Measurements from ENCODE around the gene SLCO4A1. TPM values are rescaled to one million over a fixed set of nuclear protein-coding genes. Genes with fewer than 3 reads are reported as not detected.

The SLCO4A1 gene
- total and polyA plus RNA-seq, 2 donors (not counting 1 experiment from before 2014, with no cell fraction given) = 2.1 to 79.5 TPM

DNA sequence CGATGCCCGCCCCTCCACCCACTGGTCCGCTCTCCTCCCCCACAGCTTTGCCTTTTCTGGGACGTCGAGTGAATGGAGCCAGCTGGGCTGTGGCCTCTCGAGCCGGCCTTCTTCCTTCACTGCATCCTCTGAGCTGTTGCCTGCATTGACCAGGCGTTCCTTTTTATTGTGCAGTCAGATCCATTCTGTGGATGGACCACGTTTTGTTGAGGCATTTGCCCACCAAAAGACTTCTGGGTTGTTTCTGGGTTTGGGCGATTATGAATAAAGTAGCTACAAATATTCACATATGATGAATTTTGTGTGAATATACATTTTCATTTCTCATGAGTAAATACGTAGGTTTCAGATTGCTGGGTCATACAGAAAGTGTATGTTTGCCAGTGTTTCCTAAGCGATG is 76.2 kb downstream of the SLCO4A1 start:
- TF ChIP-seq, protein P1, sequence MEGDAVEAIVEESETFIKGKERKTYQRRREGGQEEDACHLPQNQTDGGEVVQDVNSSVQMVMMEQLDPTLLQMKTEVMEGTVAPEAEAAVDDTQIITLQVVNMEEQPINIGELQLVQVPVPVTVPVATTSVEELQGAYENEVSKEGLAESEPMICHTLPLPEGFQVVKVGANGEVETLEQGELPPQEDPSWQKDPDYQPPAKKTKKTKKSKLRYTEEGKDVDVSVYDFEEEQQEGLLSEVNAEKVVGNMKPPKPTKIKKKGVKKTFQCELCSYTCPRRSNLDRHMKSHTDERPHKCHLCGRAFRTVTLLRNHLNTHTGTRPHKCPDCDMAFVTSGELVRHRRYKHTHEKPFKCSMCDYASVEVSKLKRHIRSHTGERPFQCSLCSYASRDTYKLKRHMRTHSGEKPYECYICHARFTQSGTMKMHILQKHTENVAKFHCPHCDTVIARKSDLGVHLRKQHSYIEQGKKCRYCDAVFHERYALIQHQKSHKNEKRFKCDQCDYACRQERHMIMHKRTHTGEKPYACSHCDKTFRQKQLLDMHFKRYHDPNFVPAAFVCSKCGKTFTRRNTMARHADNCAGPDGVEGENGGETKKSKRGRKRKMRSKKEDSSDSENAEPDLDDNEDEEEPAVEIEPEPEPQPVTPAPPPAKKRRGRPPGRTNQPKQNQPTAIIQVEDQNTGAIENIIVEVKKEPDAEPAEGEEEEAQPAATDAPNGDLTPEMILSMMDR (IDR thresholded peaks at IDR 0.05) = no peak
- no peak for TF ChIP-seq EZH2 (IDR thresholded peaks at IDR 0.05; ENCODE audit: borderline replicate concordance, insufficient read depth, low read depth, low read length, poor library complexity, severe bottlenecking)
- no peaks in the 10 kb centered on the region for H3K79me2 ChIP-seq (ENCODE audit: control insufficient read depth, insufficient read depth, low read length)
- no peak overlapping the region for H2AFZ ChIP-seq (ENCODE audit: insufficient read depth, low read depth, low read length, poor library complexity, severe bottlenecking)

DNA sequence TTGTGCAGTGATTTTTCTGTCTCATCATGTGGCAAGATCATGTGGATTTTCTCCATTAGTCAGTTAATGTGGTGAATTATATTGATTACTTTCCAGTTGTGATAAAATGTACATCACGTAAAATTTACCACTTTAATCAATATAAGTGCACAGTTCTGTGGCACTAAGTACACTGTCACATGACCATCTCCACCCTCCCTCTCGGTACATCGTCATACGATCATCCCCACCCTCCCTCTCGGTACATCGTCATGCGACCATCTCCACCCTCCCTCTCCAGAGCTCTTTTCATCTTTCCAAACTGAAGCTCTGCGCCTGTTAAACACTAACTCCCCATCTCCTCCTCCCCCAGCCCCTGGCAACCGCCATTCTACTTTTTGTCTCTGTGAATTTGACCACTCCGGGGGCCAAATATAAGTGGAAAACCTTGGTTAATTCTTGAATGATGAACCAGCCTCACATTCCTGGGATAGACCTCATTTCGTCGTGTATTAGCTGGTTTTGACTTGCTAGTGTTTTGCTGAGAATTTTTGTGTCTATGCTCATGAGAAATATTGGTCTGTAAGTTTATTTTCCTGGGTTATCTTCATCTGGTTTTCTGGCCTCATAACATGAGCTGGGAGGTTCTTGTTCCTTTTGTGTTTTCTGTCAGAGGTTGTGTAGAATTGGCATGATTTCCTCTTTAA is 77.1 kb downstream of the SLCO4A1 start:
- TF ChIP-seq EZH2 (IDR thresholded peaks at IDR 0.05; ENCODE audit: borderline replicate concordance, insufficient read depth, low read depth, low read length, poor library complexity, severe bottlenecking) = no peak
- TF ChIP-seq, protein P1 (IDR thresholded peaks at IDR 0.05) = no peak
- H3K79me2 ChIP-seq (ENCODE audit: control insufficient read depth, insufficient read depth, low read length) = no peaks in the 10 kb centered on the region
- H3K4me2 ChIP-seq (replicated peaks; ENCODE audit: low read depth, low read length, poor library complexity, severe bottlenecking) = no peak overlapping the region
- Mint-ChIP-seq H3K27me3 (peaks cover 29% of the 10 kb centered on the region), H3K9me3 (ENCODE audit: insufficient read depth) (peaks cover 21% of the 10 kb centered on the region), H3K27ac (no peak overlapping the region), H3K4me1 (no peaks in the 10 kb centered on the region), H3K4me3 (no peak overlapping the region)
- POLR2A ChIA-PET = interaction anchor here (0.6 kb wide), 2 partner anchors 47 to 392 kb away, joined by 3 read pairs; no protein-coding TSS in a partner anchor
- no peak overlapping the region for H3K9ac ChIP-seq (ENCODE audit: low read length)
- ATAC-seq (ENCODE audit: low read depth) (no peak), DNase-seq (no peak)
- intact Hi-C loops (cut with micrococcal nuclease) = no loop called here
- no peaks in the 10 kb centered on the region for H3K36me3 ChIP-seq (replicated peaks in 1 of 2; ENCODE audit: control extremely low read depth in 1 of 2, control insufficient read depth in 1 of 2, extremely low read depth in 1 of 2, insufficient read depth in 2 of 2, low read length in 1 of 2)
- CTCF ChIA-PET = interaction anchor here (0.7 kb wide), 1 partner anchor 13 kb away, joined by 3 read pairs; no protein-coding TSS in a partner anchor
- H3K27me3 ChIP-seq (replicated peaks in 1 of 4; ENCODE audit: control extremely low read depth in 1 of 4, control insufficient read depth in 3 of 4, insufficient read depth in 4 of 4, low read length in 3 of 4) = peaks cover 0 to 25% (median 2%) of the 10 kb centered on the region in 4 experiments
- no peak overlapping the region for H2AFZ ChIP-seq (ENCODE audit: insufficient read depth, low read depth, low read length, poor library complexity, severe bottlenecking)
- no peak overlapping the region for H3K27ac ChIP-seq (ENCODE audit: low read length in 2 of 2)
- 93% methylated on average over 8 of the region's 12 CpGs for WGBS (ENCODE audit: insufficient coverage)
- no peak overlapping the region for H3K4me3 ChIP-seq (ENCODE audit: control extremely low read depth in 1 of 5, extremely low read depth in 1 of 5, insufficient read depth in 1 of 5, low read depth in 2 of 5, low read length in 4 of 5)
- no peaks in the 10 kb centered on the region for H3K4me1 ChIP-seq (ENCODE audit: control insufficient read depth in 2 of 2, insufficient read depth in 2 of 2, low read length in 2 of 2)
- H3K9me3 ChIP-seq (ENCODE audit: control extremely low read depth in 1 of 3, control insufficient read depth in 2 of 3, insufficient read depth in 1 of 3, low read length in 2 of 3) = peaks cover 0 to 20% (median 20%) of the 10 kb centered on the region in 3 donors
- H4K20me1 ChIP-seq (ENCODE audit: control insufficient read depth, insufficient read depth, low read length, poor library complexity, severe bottlenecking) = no peaks in the 10 kb centered on the region

More for the DNA sequence above, 76.2 kb downstream of the SLCO4A1 start:
- CTCF ChIA-PET = interaction anchor here (0.7 kb wide), 1 partner anchor 14 kb away, joined by 3 read pairs; no protein-coding TSS in a partner anchor
- no peak overlapping the region for H3K4me3 Mint-ChIP-seq
- peaks cover 0 to 20% (median 20%) of the 10 kb centered on the region in 3 donors for H3K9me3 ChIP-seq (ENCODE audit: control extremely low read depth in 1 of 3, control insufficient read depth in 2 of 3, insufficient read depth in 1 of 3, low read length in 2 of 3)
- DNase-seq = no peak
- POLR2A ChIA-PET = no interaction called here
- H3K27me3 ChIP-seq (replicated peaks in 1 of 4; ENCODE audit: control extremely low read depth in 1 of 4, control insufficient read depth in 3 of 4, insufficient read depth in 4 of 4, low read length in 3 of 4) = peaks cover 0 to 16% (median under 1%) of the 10 kb centered on the region in 4 experiments
- H3K27ac ChIP-seq (ENCODE audit: low read length in 2 of 2) = no peak overlapping the region
- H3K27ac Mint-ChIP-seq = no peak overlapping the region
- H3K4me1 Mint-ChIP-seq = no peaks in the 10 kb centered on the region
- peaks cover 21% of the 10 kb centered on the region for H3K9me3 Mint-ChIP-seq (ENCODE audit: insufficient read depth)
- H3K4me3 ChIP-seq (ENCODE audit: control extremely low read depth in 1 of 5, extremely low read depth in 1 of 5, insufficient read depth in 1 of 5, low read depth in 2 of 5, low read length in 4 of 5) = no peak overlapping the region
- intact Hi-C loops (cut with micrococcal nuclease) = no loop called here
- no peak overlapping the region for H3K9ac ChIP-seq (ENCODE audit: low read length)
- no peaks in the 10 kb centered on the region for H4K20me1 ChIP-seq (ENCODE audit: control insufficient read depth, insufficient read depth, low read length, poor library complexity, severe bottlenecking)
- H3K36me3 ChIP-seq (replicated peaks in 1 of 2; ENCODE audit: control extremely low read depth in 1 of 2, control insufficient read depth in 1 of 2, extremely low read depth in 1 of 2, insufficient read depth in 2 of 2, low read length in 1 of 2) = no peaks in the 10 kb centered on the region
- whole genome bisulfite sequencing (ENCODE audit: insufficient coverage) = 75% methylated on average over 6 of the region's 12 CpGs
- ATAC-seq (ENCODE audit: low read depth) = no peak
- H3K27me3 Mint-ChIP-seq = peaks cover 30% of the 10 kb centered on the region
- no peak overlapping the region for H3K4me2 ChIP-seq (replicated peaks; ENCODE audit: low read depth, low read length, poor library complexity, severe bottlenecking)
- no peaks in the 10 kb centered on the region for H3K4me1 ChIP-seq (ENCODE audit: control insufficient read depth in 2 of 2, insufficient read depth in 2 of 2, low read length in 2 of 2)

All from B cell (primary cell).